Measurements from ENCODE around the gene DNAJC1.

DNA sequence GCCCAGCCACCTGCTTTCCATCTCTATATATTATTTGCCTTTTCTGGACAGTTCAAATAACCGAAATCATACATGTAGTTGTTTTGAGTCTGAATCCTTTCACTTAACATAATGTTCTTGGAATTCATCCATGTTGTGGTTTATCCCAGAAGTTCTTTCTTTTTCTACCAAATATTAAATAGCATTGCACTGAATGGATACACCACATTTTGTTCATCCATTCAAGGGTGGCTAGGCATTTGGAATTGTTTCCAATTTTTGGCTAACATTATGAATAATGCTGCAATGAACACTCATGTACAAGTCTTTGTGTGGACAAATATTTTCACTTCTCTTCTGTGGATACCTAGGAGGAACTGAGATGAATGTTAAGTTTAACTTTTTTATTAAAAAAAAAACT, 18.0 kb downstream of the DNAJC1 start:
- TF ChIP-seq, protein P1, sequence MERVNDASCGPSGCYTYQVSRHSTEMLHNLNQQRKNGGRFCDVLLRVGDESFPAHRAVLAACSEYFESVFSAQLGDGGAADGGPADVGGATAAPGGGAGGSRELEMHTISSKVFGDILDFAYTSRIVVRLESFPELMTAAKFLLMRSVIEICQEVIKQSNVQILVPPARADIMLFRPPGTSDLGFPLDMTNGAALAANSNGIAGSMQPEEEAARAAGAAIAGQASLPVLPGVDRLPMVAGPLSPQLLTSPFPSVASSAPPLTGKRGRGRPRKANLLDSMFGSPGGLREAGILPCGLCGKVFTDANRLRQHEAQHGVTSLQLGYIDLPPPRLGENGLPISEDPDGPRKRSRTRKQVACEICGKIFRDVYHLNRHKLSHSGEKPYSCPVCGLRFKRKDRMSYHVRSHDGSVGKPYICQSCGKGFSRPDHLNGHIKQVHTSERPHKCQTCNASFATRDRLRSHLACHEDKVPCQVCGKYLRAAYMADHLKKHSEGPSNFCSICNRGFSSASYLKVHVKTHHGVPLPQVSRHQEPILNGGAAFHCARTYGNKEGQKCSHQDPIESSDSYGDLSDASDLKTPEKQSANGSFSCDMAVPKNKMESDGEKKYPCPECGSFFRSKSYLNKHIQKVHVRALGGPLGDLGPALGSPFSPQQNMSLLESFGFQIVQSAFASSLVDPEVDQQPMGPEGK (tag by site-specific recombination; IDR thresholded peaks at IDR 0.05), result no peak
- TF ChIP-seq ZNF610 (tag by site-specific recombination; IDR thresholded peaks at IDR 0.05; ENCODE audit: borderline replicate concordance), result no peak
- TF ChIP-seq, protein P2, sequence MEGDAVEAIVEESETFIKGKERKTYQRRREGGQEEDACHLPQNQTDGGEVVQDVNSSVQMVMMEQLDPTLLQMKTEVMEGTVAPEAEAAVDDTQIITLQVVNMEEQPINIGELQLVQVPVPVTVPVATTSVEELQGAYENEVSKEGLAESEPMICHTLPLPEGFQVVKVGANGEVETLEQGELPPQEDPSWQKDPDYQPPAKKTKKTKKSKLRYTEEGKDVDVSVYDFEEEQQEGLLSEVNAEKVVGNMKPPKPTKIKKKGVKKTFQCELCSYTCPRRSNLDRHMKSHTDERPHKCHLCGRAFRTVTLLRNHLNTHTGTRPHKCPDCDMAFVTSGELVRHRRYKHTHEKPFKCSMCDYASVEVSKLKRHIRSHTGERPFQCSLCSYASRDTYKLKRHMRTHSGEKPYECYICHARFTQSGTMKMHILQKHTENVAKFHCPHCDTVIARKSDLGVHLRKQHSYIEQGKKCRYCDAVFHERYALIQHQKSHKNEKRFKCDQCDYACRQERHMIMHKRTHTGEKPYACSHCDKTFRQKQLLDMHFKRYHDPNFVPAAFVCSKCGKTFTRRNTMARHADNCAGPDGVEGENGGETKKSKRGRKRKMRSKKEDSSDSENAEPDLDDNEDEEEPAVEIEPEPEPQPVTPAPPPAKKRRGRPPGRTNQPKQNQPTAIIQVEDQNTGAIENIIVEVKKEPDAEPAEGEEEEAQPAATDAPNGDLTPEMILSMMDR (tag by site-specific recombination; IDR thresholded peaks at IDR 0.05), result no peak
- TF ChIP-seq, protein P3, sequence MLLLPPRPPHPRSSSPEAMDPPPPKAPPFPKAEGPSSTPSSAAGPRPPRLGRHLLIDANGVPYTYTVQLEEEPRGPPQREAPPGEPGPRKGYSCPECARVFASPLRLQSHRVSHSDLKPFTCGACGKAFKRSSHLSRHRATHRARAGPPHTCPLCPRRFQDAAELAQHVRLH (tag by site-specific recombination; IDR thresholded peaks at IDR 0.05), result no peak
- no peak for TF ChIP-seq ZFP37 (tag by site-specific recombination; IDR thresholded peaks at IDR 0.05)
- TF ChIP-seq MYNN (tag by site-specific recombination; IDR thresholded peaks at IDR 0.05; ENCODE audit: borderline replicate concordance), result no peak
- no peak for TF ChIP-seq ZNF146 (tag by site-specific recombination; IDR thresholded peaks at IDR 0.05)
- no peak for TF ChIP-seq GLIS1 (tag by site-specific recombination; IDR thresholded peaks at IDR 0.05)
- no peak for TF ChIP-seq SP3 (tag by site-specific recombination; IDR thresholded peaks at IDR 0.05)
- TF ChIP-seq, protein P4, sequence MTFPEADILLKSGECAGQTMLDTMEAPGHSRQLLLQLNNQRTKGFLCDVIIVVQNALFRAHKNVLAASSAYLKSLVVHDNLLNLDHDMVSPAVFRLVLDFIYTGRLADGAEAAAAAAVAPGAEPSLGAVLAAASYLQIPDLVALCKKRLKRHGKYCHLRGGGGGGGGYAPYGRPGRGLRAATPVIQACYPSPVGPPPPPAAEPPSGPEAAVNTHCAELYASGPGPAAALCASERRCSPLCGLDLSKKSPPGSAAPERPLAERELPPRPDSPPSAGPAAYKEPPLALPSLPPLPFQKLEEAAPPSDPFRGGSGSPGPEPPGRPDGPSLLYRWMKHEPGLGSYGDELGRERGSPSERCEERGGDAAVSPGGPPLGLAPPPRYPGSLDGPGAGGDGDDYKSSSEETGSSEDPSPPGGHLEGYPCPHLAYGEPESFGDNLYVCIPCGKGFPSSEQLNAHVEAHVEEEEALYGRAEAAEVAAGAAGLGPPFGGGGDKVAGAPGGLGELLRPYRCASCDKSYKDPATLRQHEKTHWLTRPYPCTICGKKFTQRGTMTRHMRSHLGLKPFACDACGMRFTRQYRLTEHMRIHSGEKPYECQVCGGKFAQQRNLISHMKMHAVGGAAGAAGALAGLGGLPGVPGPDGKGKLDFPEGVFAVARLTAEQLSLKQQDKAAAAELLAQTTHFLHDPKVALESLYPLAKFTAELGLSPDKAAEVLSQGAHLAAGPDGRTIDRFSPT (tag by site-specific recombination; IDR thresholded peaks at IDR 0.05), result no peak
